HFF-Myc (cell line): Measurements from ENCODE around the gene FANCB.

Experiments used
- DNase-seq: peaks from one replicate; pipeline ENCODE4 v3.0.0-alpha.2; 2011; ENCODE audit warnings: low read depth; ENCODE audit errors: extremely low read depth
- H3K4me3 ChIP-seq: replicated peaks from 2 replicates; pipeline ENCODE4 v1.5.1; 2011; ENCODE audit warnings: low read depth, mild to moderate bottlenecking, control low read depth, low read length
- CTCF ChIP-seq: IDR thresholded peaks from 2 replicates; pipeline ENCODE4 v1.5.1; 2012; ENCODE audit warnings: mild to moderate bottlenecking, low read depth, low read length, control low read depth; ENCODE audit errors: missing control alignments

FANCB gene

GRCh38 chrX:14864631-14865030 is 8.2 kb downstream of the FANCB start:
- H3K4me3 ChIP-seq = no peak overlapping the region
- no peak for TF ChIP-seq CTCF
- DNase-seq = no peak

GRCh38 chrX:14851526-14851925 is 21.3 kb downstream of the FANCB start:
- TF ChIP-seq CTCF = no peak
- no peak overlapping the region for H3K4me3 ChIP-seq
- no peak for DNase-seq

GRCh38 chrX:14843666-14844065 is 29.2 kb downstream of the FANCB start:
- DNase-seq = no peak
- no peak for TF ChIP-seq CTCF
- no peak overlapping the region for H3K4me3 ChIP-seq

GRCh38 chrX:14837155-14837554 is 35.7 kb downstream of the FANCB start:
- no peak for TF ChIP-seq CTCF

GRCh38 chrX:14832586-14832985 is 40.3 kb downstream of the FANCB start:
- TF ChIP-seq CTCF = no peak
- H3K4me3 ChIP-seq = no peak overlapping the region
- DNase-seq = no peak

More at GRCh38 chrX:14837155-14837554, 35.7 kb downstream of the FANCB start:
- no peak overlapping the region for H3K4me3 ChIP-seq
- no peak for DNase-seq

GRCh38 chrX:14832151-14832550 is 40.7 kb downstream of the FANCB start:
- no peak for TF ChIP-seq CTCF
- DNase-seq = peak; percentile 26
- H3K4me3 ChIP-seq = no peak overlapping the region

GRCh38 chrX:14829643-14830042 is 43.2 kb downstream of the FANCB start:
- DNase-seq = no peak
- no peak overlapping the region for H3K4me3 ChIP-seq
- no peak for TF ChIP-seq CTCF
